Measurements from ENCODE around the gene CAPZA2. TPM values are rescaled to one million over a fixed set of nuclear protein-coding genes. Genes with fewer than 3 reads are reported as not detected.

Gene CAPZA2
- total RNA-seq, 1 donor from 2014 or later: 80.5 TPM

GRCh38 chr7:116876664-116877442, 14.5 kb downstream of the CAPZA2 start:
- intact Hi-C loops (cut with DNase I): no loop called here
- peaks cover 4 to 32% of the 10 kb centered on the region in 2 donors for H3K4me1 ChIP-seq
- DNase-seq (ENCODE audit: low spot score in 2 of 2): peak in 1 of 2 donors; percentile 65

GRCh38 chr7:116877443-116878217, 15.2 kb downstream of the CAPZA2 start:
- no peak for DNase-seq (ENCODE audit: low spot score in 2 of 2)
- Histone ChIP-seq H3K36me3 (no peaks in the 10 kb centered on the region), H3K27me3 (no peaks in the 10 kb centered on the region), H3K4me1 (peaks cover 4 to 27% of the 10 kb centered on the region in 2 donors), H3K9me3 (no peaks in the 10 kb centered on the region), H3K27ac (no peak overlapping the region), H3K4me3 (no peak overlapping the region)
- intact Hi-C loops (cut with DNase I): no loop called here
- TF ChIP-seq, protein P1, sequence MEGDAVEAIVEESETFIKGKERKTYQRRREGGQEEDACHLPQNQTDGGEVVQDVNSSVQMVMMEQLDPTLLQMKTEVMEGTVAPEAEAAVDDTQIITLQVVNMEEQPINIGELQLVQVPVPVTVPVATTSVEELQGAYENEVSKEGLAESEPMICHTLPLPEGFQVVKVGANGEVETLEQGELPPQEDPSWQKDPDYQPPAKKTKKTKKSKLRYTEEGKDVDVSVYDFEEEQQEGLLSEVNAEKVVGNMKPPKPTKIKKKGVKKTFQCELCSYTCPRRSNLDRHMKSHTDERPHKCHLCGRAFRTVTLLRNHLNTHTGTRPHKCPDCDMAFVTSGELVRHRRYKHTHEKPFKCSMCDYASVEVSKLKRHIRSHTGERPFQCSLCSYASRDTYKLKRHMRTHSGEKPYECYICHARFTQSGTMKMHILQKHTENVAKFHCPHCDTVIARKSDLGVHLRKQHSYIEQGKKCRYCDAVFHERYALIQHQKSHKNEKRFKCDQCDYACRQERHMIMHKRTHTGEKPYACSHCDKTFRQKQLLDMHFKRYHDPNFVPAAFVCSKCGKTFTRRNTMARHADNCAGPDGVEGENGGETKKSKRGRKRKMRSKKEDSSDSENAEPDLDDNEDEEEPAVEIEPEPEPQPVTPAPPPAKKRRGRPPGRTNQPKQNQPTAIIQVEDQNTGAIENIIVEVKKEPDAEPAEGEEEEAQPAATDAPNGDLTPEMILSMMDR (IDR thresholded peaks at IDR 0.05): no peak

More at GRCh38 chr7:116876664-116877442, 14.5 kb downstream of the CAPZA2 start:
- TF ChIP-seq, protein P1 (IDR thresholded peaks at IDR 0.05): no peak
- Histone ChIP-seq H3K9me3 (no peaks in the 10 kb centered on the region), H3K27ac (no peak overlapping the region), H3K4me3 (peak overlapping the region in 1 of 2 donors; percentile 6), H3K36me3 (no peaks in the 10 kb centered on the region), H3K27me3 (no peaks in the 10 kb centered on the region)

DNA sequence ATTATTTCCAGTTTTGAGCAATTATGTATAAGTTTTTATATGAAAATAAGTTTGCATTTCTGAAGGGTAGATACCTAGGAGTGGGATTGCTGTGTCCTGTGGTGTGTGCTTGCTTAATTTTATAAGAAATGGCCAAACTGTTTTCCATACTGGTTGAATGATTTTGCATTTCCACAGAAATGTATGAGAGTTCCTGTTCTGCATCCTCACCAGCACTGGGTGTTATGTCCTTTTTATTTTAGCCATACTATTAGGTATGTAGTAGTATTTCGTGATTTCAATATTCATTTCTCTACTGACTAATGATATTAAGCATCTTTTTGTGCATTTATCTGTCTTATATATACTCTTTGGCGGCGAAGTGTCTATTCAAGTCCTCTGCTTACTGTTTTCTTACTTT, 22.3 kb downstream of the CAPZA2 start:
- TF ChIP-seq, protein P1 (IDR thresholded peaks at IDR 0.05): no peak
- H3K4me3 ChIP-seq: no peak overlapping the region
- no peaks in the 10 kb centered on the region for H3K27me3 ChIP-seq
- H3K27ac ChIP-seq: no peak overlapping the region
- intact Hi-C loops (cut with DNase I): no loop called here
- no peaks in the 10 kb centered on the region for H3K4me1 ChIP-seq
- H3K9me3 ChIP-seq: no peaks in the 10 kb centered on the region
- peaks cover 0 to 3% of the 10 kb centered on the region in 2 donors for H3K36me3 ChIP-seq
- no peak for DNase-seq (ENCODE audit: low spot score in 2 of 2)

GRCh38 chr7:116885724-116886123, 23.3 kb downstream of the CAPZA2 start:
- TF ChIP-seq, protein P1 (IDR thresholded peaks at IDR 0.05): no peak
- Histone ChIP-seq H3K36me3 (peaks cover 0 to 3% of the 10 kb centered on the region in 2 donors), H3K9me3 (no peaks in the 10 kb centered on the region), H3K4me1 (no peaks in the 10 kb centered on the region), H3K27ac (no peak overlapping the region), H3K4me3 (no peak overlapping the region), H3K27me3 (no peaks in the 10 kb centered on the region)
- intact Hi-C loops (cut with DNase I): no loop called here
- DNase-seq (ENCODE audit: low spot score in 2 of 2): no peak

- H3K27ac ChIP-seq: no peak overlapping the region
- no peaks in the 10 kb centered on the region for H3K27me3 ChIP-seq
- intact Hi-C loops (cut with DNase I): no loop called here
- no peaks in the 10 kb centered on the region for H3K9me3 ChIP-seq
- H3K36me3 ChIP-seq: peaks cover 5 to 6% of the 10 kb centered on the region in 2 donors
- H3K4me1 ChIP-seq: no peaks in the 10 kb centered on the region
- no peak for DNase-seq (ENCODE audit: low spot score in 2 of 2)
- TF ChIP-seq, protein P1 (IDR thresholded peaks at IDR 0.05): no peak
- H3K4me3 ChIP-seq: no peak overlapping the region
These were observed 24.3 kb downstream of the CAPZA2 start for GRCh38 chr7:116886543-116887156.

All from ascending aorta (tissue), 2 donors.